ENCODE results near the gene FOCAD.

Gene FOCAD

GRCh38 chr9:20805766-20806165 lies 121.7 kb downstream of the FOCAD start:
- no peak overlapping the region for H3K9ac ChIP-seq (ENCODE audit: low read depth, low read length)
- H3K27me3 ChIP-seq (ENCODE audit: insufficient read depth, low read length) = no peaks in the 10 kb centered on the region
- no peaks in the 10 kb centered on the region for H3K9me3 ChIP-seq (ENCODE audit: insufficient read depth, low read depth, low read length)
- H3K36me3 ChIP-seq (ENCODE audit: insufficient read depth, low read length) = no peaks in the 10 kb centered on the region
- H3K4me3 ChIP-seq (ENCODE audit: low read length) = no peak overlapping the region
- 97% methylated on average over 2 of the region's 2 CpGs for WGBS
- no peak overlapping the region for H3K27ac ChIP-seq (ENCODE audit: low read depth, low read length)
- no peaks in the 10 kb centered on the region for H3K4me1 ChIP-seq (ENCODE audit: insufficient read depth, low read length)

DNA sequence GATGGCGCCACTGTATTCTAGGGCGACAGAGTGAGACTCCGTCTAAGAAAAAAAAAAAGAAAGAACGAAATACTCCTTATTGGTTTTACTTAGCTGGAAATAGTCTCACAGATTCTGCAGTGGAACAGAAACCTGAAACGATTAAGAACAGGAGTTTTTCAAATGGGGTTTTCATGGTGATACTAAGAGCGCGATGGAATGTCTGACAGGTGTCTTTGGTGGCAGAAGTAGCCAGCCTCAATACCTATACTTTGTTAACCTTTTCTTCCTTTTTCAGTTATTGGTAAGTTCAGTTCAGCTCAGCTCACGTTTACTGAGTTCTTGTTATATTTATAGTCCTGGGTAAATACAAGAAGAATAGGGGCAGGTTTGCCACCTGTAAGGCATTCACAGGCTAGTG lies 123.9 kb downstream of the FOCAD start:
- no peaks in the 10 kb centered on the region for H3K4me1 ChIP-seq (ENCODE audit: insufficient read depth, low read length)
- no peaks in the 10 kb centered on the region for H3K9me3 ChIP-seq (ENCODE audit: insufficient read depth, low read depth, low read length)
- WGBS = 80% methylated on average over 8 of the region's 8 CpGs
- H3K27ac ChIP-seq (ENCODE audit: low read depth, low read length) = no peak overlapping the region
- H3K4me3 ChIP-seq (ENCODE audit: low read length) = no peak overlapping the region
- H3K27me3 ChIP-seq (ENCODE audit: insufficient read depth, low read length) = no peaks in the 10 kb centered on the region
- H3K9ac ChIP-seq (ENCODE audit: low read depth, low read length) = no peak overlapping the region
- no peaks in the 10 kb centered on the region for H3K36me3 ChIP-seq (ENCODE audit: insufficient read depth, low read length)

DNA sequence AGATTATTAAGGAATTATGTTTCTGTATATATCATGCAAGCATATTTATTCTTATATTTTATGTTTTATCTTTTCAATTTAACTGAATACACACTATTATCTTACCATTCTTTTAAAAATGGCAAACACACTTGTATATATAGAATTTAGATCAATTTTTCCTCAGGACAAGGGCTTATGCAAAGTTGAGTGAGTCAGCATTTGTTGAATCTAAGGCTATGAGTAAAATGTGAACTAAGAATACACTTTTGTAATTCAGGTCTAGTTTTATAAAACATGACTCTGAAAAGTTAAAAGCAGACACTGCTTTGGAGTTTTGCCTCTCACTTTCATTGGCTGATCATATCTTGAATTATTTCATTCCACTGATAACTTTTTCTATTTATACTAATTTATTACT lies 127.8 kb downstream of the FOCAD start:
- H3K27ac ChIP-seq (ENCODE audit: low read depth, low read length) = no peak overlapping the region
- H3K36me3 ChIP-seq (ENCODE audit: insufficient read depth, low read length) = no peaks in the 10 kb centered on the region
- H3K9ac ChIP-seq (ENCODE audit: low read depth, low read length) = no peak overlapping the region
- no peak overlapping the region for H3K4me3 ChIP-seq (ENCODE audit: low read length)
- H3K4me1 ChIP-seq (ENCODE audit: insufficient read depth, low read length) = no peaks in the 10 kb centered on the region
- H3K9me3 ChIP-seq (ENCODE audit: insufficient read depth, low read depth, low read length) = no peaks in the 10 kb centered on the region
- H3K27me3 ChIP-seq (ENCODE audit: insufficient read depth, low read length) = no peaks in the 10 kb centered on the region

DNA sequence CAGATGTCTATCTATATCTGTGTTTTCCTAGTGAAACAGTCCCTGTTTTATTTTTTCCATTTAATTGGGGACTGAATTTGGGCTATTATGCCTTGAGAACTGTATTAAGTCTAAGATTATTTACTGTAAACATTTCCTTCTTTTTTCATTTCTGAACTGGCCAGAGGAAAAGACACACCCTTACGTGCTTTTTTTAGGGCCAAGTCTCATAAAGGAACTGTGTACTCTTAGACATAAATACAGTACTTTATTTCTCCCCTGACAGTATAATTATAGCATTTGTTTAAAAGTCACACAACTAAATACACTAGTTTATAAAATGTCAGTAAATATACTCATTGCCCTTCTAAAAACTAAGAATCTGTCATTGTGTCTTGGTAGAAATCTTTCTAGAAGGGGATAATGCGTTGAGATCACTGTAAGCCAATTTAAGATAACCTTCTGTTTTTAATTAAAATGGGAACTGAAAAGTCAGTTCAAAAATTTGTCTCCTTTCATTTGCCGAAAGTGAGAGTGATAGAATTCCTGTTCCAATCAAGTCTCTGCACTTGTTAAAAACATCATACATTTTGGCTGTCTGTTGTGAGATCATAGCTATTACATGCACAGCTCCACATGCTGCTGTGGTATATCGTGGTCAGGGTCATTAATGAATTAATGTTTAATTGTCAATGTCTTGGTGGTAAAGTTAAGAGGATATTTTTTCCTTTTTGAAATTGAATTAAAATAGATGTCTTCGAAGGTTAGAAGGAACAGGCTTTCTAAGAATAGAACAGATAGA lies 132.1 kb downstream of the FOCAD start:
- 93% methylated on average over 5 of the region's 5 CpGs for WGBS
- Histone ChIP-seq H3K27ac (ENCODE audit: low read depth, low read length) (no peak overlapping the region), H3K9ac (ENCODE audit: low read depth, low read length) (no peak overlapping the region), H3K9me3 (ENCODE audit: insufficient read depth, low read depth, low read length) (no peaks in the 10 kb centered on the region), H3K4me3 (ENCODE audit: low read length) (no peak overlapping the region), H3K36me3 (ENCODE audit: insufficient read depth, low read length) (no peaks in the 10 kb centered on the region), H3K4me1 (ENCODE audit: insufficient read depth, low read length) (peaks cover 3% of the 10 kb centered on the region; the same call in 1 of the 2 replicates), H3K27me3 (ENCODE audit: insufficient read depth, low read length) (no peaks in the 10 kb centered on the region)

- no peaks in the 10 kb centered on the region for H3K9me3 ChIP-seq (ENCODE audit: insufficient read depth, low read depth, low read length)
- H3K36me3 ChIP-seq (ENCODE audit: insufficient read depth, low read length) = peaks cover 24% of the 10 kb centered on the region
- H3K27me3 ChIP-seq (ENCODE audit: insufficient read depth, low read length) = no peaks in the 10 kb centered on the region
- no peak overlapping the region for H3K4me3 ChIP-seq (ENCODE audit: low read length)
- H3K4me1 ChIP-seq (ENCODE audit: insufficient read depth, low read length) = peaks cover 3% of the 10 kb centered on the region; the same call in 1 of the 2 replicates
- H3K27ac ChIP-seq (ENCODE audit: low read depth, low read length) = no peak overlapping the region
- no peak overlapping the region for H3K9ac ChIP-seq (ENCODE audit: low read depth, low read length)
Measured at GRCh38 chr9:20823051-20823450, 139.0 kb downstream of the FOCAD start.

DNA sequence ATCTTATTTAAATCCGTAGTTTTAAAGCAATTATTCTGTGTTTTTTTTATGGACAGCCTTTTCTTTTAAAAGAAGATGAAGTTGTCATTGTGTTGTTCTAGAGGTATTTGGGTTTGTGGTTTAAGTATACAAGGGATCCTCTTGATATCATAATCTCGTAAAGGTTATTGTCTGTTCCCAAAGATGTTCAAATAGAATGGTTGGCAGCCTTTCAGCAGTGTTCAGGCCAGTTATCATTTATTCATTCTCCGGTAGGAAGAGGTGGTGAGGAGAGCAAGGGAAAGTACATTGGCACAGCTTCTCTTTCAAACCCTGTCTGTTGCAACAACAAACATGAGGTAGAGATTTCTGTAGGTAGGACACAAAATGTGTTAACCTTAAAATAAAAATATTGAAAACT lies 147.0 kb downstream of the FOCAD start:
- Histone ChIP-seq H3K36me3 (ENCODE audit: insufficient read depth, low read length) (no peaks in the 10 kb centered on the region), H3K4me1 (ENCODE audit: insufficient read depth, low read length) (peaks cover 6% of the 10 kb centered on the region; the same call in 1 of the 2 replicates), H3K4me3 (ENCODE audit: low read length) (no peak overlapping the region), H3K9me3 (ENCODE audit: insufficient read depth, low read depth, low read length) (no peaks in the 10 kb centered on the region), H3K9ac (ENCODE audit: low read depth, low read length) (no peak overlapping the region), H3K27me3 (ENCODE audit: insufficient read depth, low read length) (no peaks in the 10 kb centered on the region), H3K27ac (ENCODE audit: low read depth, low read length) (no peak overlapping the region)
- WGBS = 95% methylated on average over 3 of the region's 3 CpGs

- WGBS = 97% methylated on average over 2 of the region's 2 CpGs
- Histone ChIP-seq H3K9ac (ENCODE audit: low read depth, low read length) (no peak overlapping the region), H3K4me1 (ENCODE audit: insufficient read depth, low read length) (peaks cover 9% of the 10 kb centered on the region; the same call in 1 of the 2 replicates), H3K27me3 (ENCODE audit: insufficient read depth, low read length) (no peaks in the 10 kb centered on the region), H3K36me3 (ENCODE audit: insufficient read depth, low read length) (no peaks in the 10 kb centered on the region), H3K27ac (ENCODE audit: low read depth, low read length) (no peak overlapping the region), H3K4me3 (ENCODE audit: low read length) (no peak overlapping the region), H3K9me3 (ENCODE audit: insufficient read depth, low read depth, low read length) (no peaks in the 10 kb centered on the region)
Measured at GRCh38 chr9:20832775-20833174, 148.7 kb downstream of the FOCAD start.

GRCh38 chr9:20835377-20836286 lies 151.6 kb downstream of the FOCAD start:
- no peak overlapping the region for H3K4me3 ChIP-seq (ENCODE audit: low read length)
- H3K27ac ChIP-seq (ENCODE audit: low read depth, low read length) = no peak overlapping the region
- no peak overlapping the region for H3K9ac ChIP-seq (ENCODE audit: low read depth, low read length)
- peaks cover 9% of the 10 kb centered on the region; the same call in 1 of the 2 replicates for H3K4me1 ChIP-seq (ENCODE audit: insufficient read depth, low read length)
- no peaks in the 10 kb centered on the region for H3K36me3 ChIP-seq (ENCODE audit: insufficient read depth, low read length)
- H3K9me3 ChIP-seq (ENCODE audit: insufficient read depth, low read depth, low read length) = no peaks in the 10 kb centered on the region
- 76% methylated on average over 6 of the region's 6 CpGs for WGBS
- H3K27me3 ChIP-seq (ENCODE audit: insufficient read depth, low read length) = no peaks in the 10 kb centered on the region

- H3K9me3 ChIP-seq (ENCODE audit: insufficient read depth, low read depth, low read length) = no peaks in the 10 kb centered on the region
- no peaks in the 10 kb centered on the region for H3K27me3 ChIP-seq (ENCODE audit: insufficient read depth, low read length)
- H3K36me3 ChIP-seq (ENCODE audit: insufficient read depth, low read length) = no peaks in the 10 kb centered on the region
- H3K27ac ChIP-seq (ENCODE audit: low read depth, low read length) = no peak overlapping the region
- 87% methylated on average over 3 of the region's 3 CpGs for WGBS
- peaks cover 9% of the 10 kb centered on the region; the same call in 1 of the 2 replicates for H3K4me1 ChIP-seq (ENCODE audit: insufficient read depth, low read length)
- H3K9ac ChIP-seq (ENCODE audit: low read depth, low read length) = no peak overlapping the region
- no peak overlapping the region for H3K4me3 ChIP-seq (ENCODE audit: low read length)
Measured at GRCh38 chr9:20837166-20837565, 153.1 kb downstream of the FOCAD start.

GRCh38 chr9:20838218-20838617 lies 154.2 kb downstream of the FOCAD start:
- Histone ChIP-seq H3K4me3 (ENCODE audit: low read length) (no peak overlapping the region), H3K9me3 (ENCODE audit: insufficient read depth, low read depth, low read length) (no peaks in the 10 kb centered on the region), H3K36me3 (ENCODE audit: insufficient read depth, low read length) (no peaks in the 10 kb centered on the region), H3K4me1 (ENCODE audit: insufficient read depth, low read length) (peaks cover 9% of the 10 kb centered on the region; the same call in 1 of the 2 replicates), H3K27me3 (ENCODE audit: insufficient read depth, low read length) (no peaks in the 10 kb centered on the region), H3K27ac (ENCODE audit: low read depth, low read length) (no peak overlapping the region), H3K9ac (ENCODE audit: low read depth, low read length) (no peak overlapping the region)
- no CpG with 5 or more reads among the region's 1 CpG for WGBS

DNA sequence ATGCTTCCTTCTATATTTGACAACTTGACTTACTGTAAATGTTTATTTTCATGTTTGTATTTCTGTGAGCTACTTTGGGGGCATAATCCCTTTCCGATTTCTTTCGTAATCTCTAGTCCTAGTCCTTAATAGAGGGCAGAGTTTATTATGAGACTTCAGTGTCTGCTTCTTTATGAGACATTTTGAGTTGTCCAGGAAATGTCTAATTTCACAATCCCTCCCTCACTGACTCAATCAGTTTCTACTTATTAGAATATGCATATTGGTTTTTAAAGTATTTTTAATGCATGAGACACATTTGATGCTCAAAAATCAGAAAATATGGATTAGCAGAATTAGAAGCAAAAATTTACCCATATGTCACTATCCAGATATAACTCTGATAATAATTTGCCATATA lies 160.9 kb downstream of the FOCAD start:
- Histone ChIP-seq H3K4me3 (ENCODE audit: low read length) (no peak overlapping the region), H3K36me3 (ENCODE audit: insufficient read depth, low read length) (no peaks in the 10 kb centered on the region), H3K27me3 (ENCODE audit: insufficient read depth, low read length) (no peaks in the 10 kb centered on the region), H3K9ac (ENCODE audit: low read depth, low read length) (no peak overlapping the region), H3K4me1 (ENCODE audit: insufficient read depth, low read length) (no peaks in the 10 kb centered on the region), H3K27ac (ENCODE audit: low read depth, low read length) (no peak overlapping the region), H3K9me3 (ENCODE audit: insufficient read depth, low read depth, low read length) (no peaks in the 10 kb centered on the region)
- 100% methylated on average over 2 of the region's 2 CpGs for WGBS
